ENCODE data around the gene CPZ. TPM values are rescaled to one million over a fixed set of nuclear protein-coding genes. Genes with fewer than 3 reads are reported as not detected.

Gene CPZ
- total RNA-seq, 2 donors from 2014 or later: 0.90 to 1.2 TPM

GRCh38 chr4:8554555-8555100 is 37.9 kb upstream of the CPZ start:
- Histone ChIP-seq H3K36me3 (no peaks in the 10 kb centered on the region), H3K4me1 (no peaks in the 10 kb centered on the region), H3K27me3 (no peaks in the 10 kb centered on the region), H3K27ac (no peak overlapping the region), H3K9me3 (no peaks in the 10 kb centered on the region), H3K4me3 (no peak overlapping the region)
- no peak for DNase-seq (ENCODE audit: low spot score)
- TF ChIP-seq CTCF (IDR thresholded peaks at IDR 0.05): no peak

GRCh38 chr4:8555716-8556115 is 36.8 kb upstream of the CPZ start:
- no peak overlapping the region for H3K27ac ChIP-seq
- H3K9me3 ChIP-seq: no peaks in the 10 kb centered on the region
- no peak overlapping the region for H3K4me3 ChIP-seq
- no peaks in the 10 kb centered on the region for H3K27me3 ChIP-seq
- TF ChIP-seq CTCF (IDR thresholded peaks at IDR 0.05): no peak
- H3K4me1 ChIP-seq: no peaks in the 10 kb centered on the region
- no peaks in the 10 kb centered on the region for H3K36me3 ChIP-seq
- no peak for DNase-seq (ENCODE audit: low spot score)

GRCh38 chr4:8556341-8557150 is 36.0 kb upstream of the CPZ start:
- Histone ChIP-seq H3K4me3 (no peak overlapping the region), H3K9me3 (no peaks in the 10 kb centered on the region), H3K27me3 (no peaks in the 10 kb centered on the region), H3K4me1 (no peaks in the 10 kb centered on the region), H3K36me3 (no peaks in the 10 kb centered on the region), H3K27ac (no peak overlapping the region)
- TF ChIP-seq CTCF (IDR thresholded peaks at IDR 0.05): no peak
- DNase-seq (ENCODE audit: low spot score): no peak

GRCh38 chr4:8557151-8558076 is 35.2 kb upstream of the CPZ start:
- DNase-seq (ENCODE audit: low spot score): no peak
- H3K27me3 ChIP-seq: no peaks in the 10 kb centered on the region

More at GRCh38 chr4:8557151-8558076, 35.2 kb upstream of the CPZ start:
- Histone ChIP-seq H3K27ac (no peak overlapping the region), H3K9me3 (no peaks in the 10 kb centered on the region), H3K36me3 (no peaks in the 10 kb centered on the region), H3K4me1 (no peaks in the 10 kb centered on the region), H3K4me3 (no peak overlapping the region)
- TF ChIP-seq CTCF (IDR thresholded peaks at IDR 0.05): no peak
